IMR-90 (cell line): ENCODE measurements around the gene RNF2. TPM values are rescaled to one million over a fixed set of nuclear protein-coding genes. Genes with fewer than 3 reads are reported as not detected.

Experiments used
- ATAC-seq: fragments of 200-7000 bp; cut with Tn5 transposase; 2 replicates; pipeline ENCODE4 v1.9.1; 2020; ENCODE audit warnings: low read depth, mild to moderate bottlenecking, moderate library complexity
- BruUV-seq: library from RNA; stranded (reverse); fragments of 400-500 nt; replicated peaks from 2 replicates; lab custom pipeline; 2021; lab: Mats Ljungman, UMichigan
- CTCF ChIA-PET: fragments of 300-600 bp; formaldehyde crosslinking; extraction: SDS; loops from one replicate; lab custom pipeline; 2021; ENCODE audit warnings: antibody characterized with exemption; lab: Yijun Ruan, JAX
- POLR2A ChIA-PET: fragments of 300-600 bp; sonication (Branson Sonifier 250); formaldehyde crosslinking; loops from one replicate; lab custom pipeline; 2022; ENCODE audit warnings: antibody characterized with exemption; ENCODE audit not compliant: unreplicated experiment; lab: Charles Lee
- DNase-seq: peaks from one replicate; pipeline ENCODE4 v3.0.0; 2013
- H2AFZ ChIP-seq: replicated peaks from 2 replicates; pipeline ENCODE3; 2013; ENCODE audit warnings: low read length, mild to moderate bottlenecking; ENCODE audit not compliant: poor library complexity
- H2AK5ac ChIP-seq: 2 replicates; pipeline ENCODE4 v1.6.1; 2013; ENCODE audit warnings: low read depth, low read length, inconsistent platforms
- H2AK9ac ChIP-seq: replicated peaks from 2 replicates; pipeline ENCODE3; 2013; ENCODE audit warnings: mild to moderate bottlenecking, low read depth, low read length, moderate library complexity; ENCODE audit not compliant: poor library complexity
- H2BK120ac ChIP-seq: 2 replicates; pipeline ENCODE4 v1.6.1; 2013; ENCODE audit warnings: low read depth, low read length, inconsistent platforms
- H2BK15ac ChIP-seq: 3 replicates; pipeline ENCODE4 v1.6.1; 2013; ENCODE audit warnings: low read depth, low read length, inconsistent platforms
- H2BK20ac ChIP-seq: 2 replicates; pipeline ENCODE4 v1.6.1; 2013; ENCODE audit warnings: low read depth, mild to moderate bottlenecking, inconsistent platforms, low read length, moderate library complexity
- H2BK5ac ChIP-seq: 2 replicates; pipeline ENCODE4 v1.6.1; 2013; ENCODE audit warnings: mild to moderate bottlenecking, low read depth, low read length, inconsistent platforms; ENCODE audit not compliant: poor library complexity, severe bottlenecking
- H3K14ac ChIP-seq: replicated peaks from 2 replicates; pipeline ENCODE4 v1.6.1; 2013; ENCODE audit warnings: low read depth, low read length, inconsistent platforms
- H3K18ac ChIP-seq: 2 replicates; pipeline ENCODE4 v1.6.1; 2013; ENCODE audit warnings: low read depth, low read length, control low read depth
- H3K23ac ChIP-seq: 2 replicates; pipeline ENCODE4 v1.6.1; 2013; ENCODE audit warnings: low read depth, low read length, inconsistent platforms
- H3K27ac ChIP-seq: 2 replicates; pipeline ENCODE4 v1.5.1; 2013; ENCODE audit warnings: mild to moderate bottlenecking, control low read depth, low read length; ENCODE audit not compliant: insufficient read depth
- H3K27me3 ChIP-seq: 2 replicates; pipeline ENCODE4 v1.6.1; 2013; ENCODE audit warnings: low read length; ENCODE audit not compliant: control insufficient read depth, insufficient read depth
- H3K36me3 ChIP-seq: 2 replicates; pipeline ENCODE4 v1.6.1; 2013; ENCODE audit warnings: low read length, mixed read lengths; ENCODE audit not compliant: control insufficient read depth, insufficient read depth
- H3K4ac ChIP-seq: 2 replicates; pipeline ENCODE4 v1.6.1; 2013; ENCODE audit warnings: low read depth, low read length, inconsistent platforms
- H3K4me1 ChIP-seq: 2 replicates; pipeline ENCODE4 v1.6.1; 2013; ENCODE audit warnings: low read length, mixed read lengths; ENCODE audit not compliant: control insufficient read depth, insufficient read depth
- H3K4me2 ChIP-seq: 2 replicates; pipeline ENCODE4 v1.6.1; 2013; ENCODE audit warnings: low read depth, mild to moderate bottlenecking, control low read depth, low read length, moderate library complexity
- H3K4me3 ChIP-seq: 2 replicates; pipeline ENCODE4 v1.5.1; 2013; ENCODE audit warnings: low read depth, mild to moderate bottlenecking, control low read depth, low read length, moderate library complexity; ENCODE audit not compliant: insufficient read depth
- H3K56ac ChIP-seq: 2 replicates; pipeline ENCODE4 v1.6.1; 2013; ENCODE audit warnings: low read length, inconsistent platforms; ENCODE audit not compliant: insufficient read depth; ENCODE audit errors: extremely low read depth
- H3K79me1 ChIP-seq, 2 experiments: 2 replicates each; pipeline ENCODE4 v1.6.1; 2013; ENCODE audit warnings: low read length in 2 of 2, inconsistent platforms in 1 of 2, low read depth in 1 of 2
- H3K9ac ChIP-seq: 2 replicates; pipeline ENCODE4 v1.6.1; 2013; ENCODE audit warnings: low read depth, low read length, control low read depth
- H3K9me1 ChIP-seq: 2 replicates; pipeline ENCODE4 v1.6.1; 2013; ENCODE audit warnings: low read length, inconsistent platforms; ENCODE audit not compliant: insufficient read depth
- H3K9me3 ChIP-seq: 2 replicates; pipeline ENCODE4 v1.6.1; 2013; ENCODE audit warnings: low read length; ENCODE audit not compliant: control insufficient read depth, insufficient read depth
- H4K20me1 ChIP-seq: 2 replicates; pipeline ENCODE4 v1.6.1; 2013; ENCODE audit warnings: low read length, inconsistent platforms; ENCODE audit not compliant: insufficient read depth
- H4K5ac ChIP-seq: 2 replicates; pipeline ENCODE4 v1.6.1; 2013; ENCODE audit warnings: mild to moderate bottlenecking, low read depth, low read length, control low read depth
- H4K8ac ChIP-seq, 2 experiments: 2 replicates each; pipeline ENCODE4 v1.6.1; 2013; ENCODE audit warnings: low read depth in 2 of 2, low read length in 2 of 2, control low read depth in 1 of 2, inconsistent platforms in 1 of 2
- H4K91ac ChIP-seq: 2 replicates; pipeline ENCODE4 v1.6.1; 2013; ENCODE audit warnings: low read depth, low read length, inconsistent platforms; ENCODE audit not compliant: insufficient read depth
- BHLHE40 ChIP-seq: fragments of 150-350 bp; IDR thresholded peaks from 2 replicates; pipeline ENCODE4 v1.6.1; 2016; ENCODE audit warnings: mild to moderate bottlenecking, low read depth, low read length
- CEBPB ChIP-seq: IDR thresholded peaks from 2 replicates; pipeline ENCODE4 v1.6.1; 2012; ENCODE audit warnings: low read depth, low read length, improper control_type of control experiment
- CHD1 ChIP-seq: IDR thresholded peaks from 2 replicates; pipeline ENCODE4 v1.6.1; 2012; ENCODE audit warnings: low read depth, low read length, improper control_type of control experiment
- CTCF ChIP-seq: conservative IDR thresholded peaks from 2 replicates; pipeline ENCODE4 v1.5.1; 2012; ENCODE audit warnings: mild to moderate bottlenecking, low read depth, low read length, improper control_type of control experiment
- FOS ChIP-seq: fragments of 150-350 bp; IDR thresholded peaks from 2 replicates; pipeline ENCODE4 v1.6.1; 2016; ENCODE audit warnings: low read depth, low read length
- MAFK ChIP-seq: IDR thresholded peaks from 2 replicates; pipeline ENCODE4 v1.6.1; 2012; ENCODE audit warnings: low read depth, low read length, improper control_type of control experiment
- MAZ ChIP-seq: IDR thresholded peaks from 2 replicates; pipeline ENCODE4 v1.6.1; 2012; ENCODE audit warnings: low read depth, mild to moderate bottlenecking, low read length, improper control_type of control experiment, moderate library complexity, borderline replicate concordance
- MXI1 ChIP-seq: IDR thresholded peaks from 2 replicates; pipeline ENCODE4 v1.6.1; 2012; ENCODE audit warnings: low read depth, mild to moderate bottlenecking, low read length, moderate library complexity, borderline replicate concordance
- NFE2L2 ChIP-seq: fragments of 150-350 bp; IDR thresholded peaks from 2 replicates; pipeline ENCODE4 v1.6.1; 2016; ENCODE audit warnings: low read depth, mild to moderate bottlenecking, low read length
- POLR2A ChIP-seq: IDR thresholded peaks from 2 replicates; pipeline ENCODE4 v1.6.1; 2012; ENCODE audit warnings: mild to moderate bottlenecking, low read depth, low read length
- RAD21 ChIP-seq: IDR thresholded peaks from 2 replicates; pipeline ENCODE4 v1.6.1; 2012; ENCODE audit warnings: low read length, improper control_type of control experiment
- RCOR1 ChIP-seq: IDR thresholded peaks from 2 replicates; pipeline ENCODE4 v1.6.1; 2012; ENCODE audit warnings: mild to moderate bottlenecking, low read length, improper control_type of control experiment; ENCODE audit not compliant: insufficient replicate concordance
- RFX5 ChIP-seq: IDR thresholded peaks from 2 replicates; pipeline ENCODE4 v1.8.0; 2012; ENCODE audit warnings: low read depth, mild to moderate bottlenecking, low read length, moderate library complexity
- SMC3 ChIP-seq: fragments of 150-350 bp; IDR thresholded peaks from 2 replicates; pipeline ENCODE4 v1.6.1; 2016; ENCODE audit warnings: low read depth, mild to moderate bottlenecking, antibody characterized with exemption, low read length, moderate library complexity
- USF2 ChIP-seq: fragments of 150-350 bp; IDR thresholded peaks from 2 replicates; pipeline ENCODE4 v1.6.1; 2017; ENCODE audit warnings: mild to moderate bottlenecking, antibody characterized with exemption, low read length, low read depth
- WGBS, 2 experiments: methylation state at CpG; one replicate each; pipeline versions ENCODE4 v1.1.5 to v1.1.7; 2013; ENCODE audit warnings: missing lambda C conversion rate in 2 of 2; ENCODE audit not compliant: insufficient read length in 1 of 2; ENCODE audit errors: extremely low coverage in 2 of 2; 5-methylcytosine and 5-hydroxymethylcytosine counted together
- dilution Hi-C: fragments of 300-500 bp; cut with HindIII; formaldehyde crosslinking; loops from one replicate; pipeline ENCODE4 v1.14.3; 2018; ENCODE audit warnings: low sequenced_read_pairs; ENCODE audit not compliant: unreplicated experiment
- in situ Hi-C: fragments of 300-500 bp; cut with MboI; formaldehyde crosslinking; loops from 3 replicates; pipeline ENCODE4 v1.14.3; 2019; ENCODE audit warnings: low sequenced_read_pairs, inconsistent platforms, mixed read lengths
- intact Hi-C: fragments of 100-400 bp; cut with micrococcal nuclease; formaldehyde crosslinking; loops from 2 replicates; pipeline ENCODE4 v1.10.0; 2022
- polyA plus RNA-seq, 3 experiments: library from polyadenylated mRNA; depleted of rRNA; stranded (reverse); fragments of >200 nt; gene quantifications; 2 replicates each; pipeline ENCODE4 v1.2.3, GENCODE V29; 2012; ENCODE audit warnings: low replicate concordance in 1 of 3
- total RNA-seq: library from RNA; depleted of rRNA; stranded (reverse); fragments of >200 nt; gene quantifications from 2 replicates; pipeline ENCODE4 v1.2.3, GENCODE V29; 2012

RNF2 gene
- total and polyA plus RNA-seq, 2 of the 4 experiments (the other 2 are of a cell fraction) = 22.6 to 48.8 TPM

- in situ Hi-C loops (no loop called here), intact Hi-C loops (no loop called here), dilution Hi-C loops (no loop called here)
- H3K4me2 ChIP-seq = peak overlapping the region; percentile 38; the same call in 1 of the 2 replicates
- peak overlapping the region; percentile 22; the same call in 1 of the 3 replicates for H2BK15ac ChIP-seq
- no peak overlapping the region for H3K23ac ChIP-seq
- H3K27ac ChIP-seq = no peak overlapping the region
- peak overlapping the region; percentile 7 for H2AFZ ChIP-seq
- no peaks in the 10 kb centered on the region for H3K9me3 ChIP-seq
- no peak overlapping the region for H4K91ac ChIP-seq
- no peaks in the 10 kb centered on the region for H3K36me3 ChIP-seq
- DNase-seq (peak; percentile 94), ATAC-seq (peak; percentile 96)
- H4K5ac ChIP-seq = peak overlapping the region; percentile 56; the same call in 1 of the 2 replicates
- peak overlapping the region; percentile 58; the same call in 1 of the 2 replicates for H2BK20ac ChIP-seq
- H3K4me3 ChIP-seq = no peak overlapping the region
- H3K27me3 ChIP-seq = no peaks in the 10 kb centered on the region
- H3K18ac ChIP-seq = peak overlapping the region; percentile 34; the same call in 1 of the 2 replicates
- peak overlapping the region; percentile 68 for H2BK5ac ChIP-seq
- H2BK120ac ChIP-seq = 0 out of 2 replicates have a peak overlapping the region, but pooled peaks have one; percentile 74
- peaks cover 9% of the 10 kb centered on the region for H3K9me1 ChIP-seq
- H4K20me1 ChIP-seq = no peaks in the 10 kb centered on the region
- CTCF ChIA-PET = interaction anchor here (1.1 kb wide), 1 partner anchor 129 kb away, joined by 3 read pairs; no protein-coding TSS in a partner anchor
- no peak overlapping the region; the same call in 1 of the 2 replicates for H3K4ac ChIP-seq
- H3K14ac ChIP-seq = no peak overlapping the region
- no CpG with 5 or more reads among the region's 2 CpGs for WGBS, 2 experiments
- no TSS peak for BruUV-seq
- H3K56ac ChIP-seq = no peak overlapping the region
- H3K79me1 ChIP-seq = no peaks in the 10 kb centered on the region
- peaks cover 6% of the 10 kb centered on the region; the same call in 1 of the 2 replicates for H3K4me1 ChIP-seq
- 0 out of 2 replicates have a peak overlapping the region, but pooled peaks have one; percentile 22 for H2AK5ac ChIP-seq
- H4K8ac ChIP-seq = peak overlapping the region in 1 of 2 experiments; percentile 75; a peak in 2 of 4 replicates
- POLR2A ChIA-PET = interaction anchor here (0.9 kb wide), 1 partner anchor 24 kb away, joined by 8 read pairs; no protein-coding TSS in a partner anchor
- H3K9ac ChIP-seq = no peak overlapping the region
- no peak overlapping the region for H2AK9ac ChIP-seq
- TF ChIP-seq RFX5 (no peak), RCOR1 (no peak), USF2 (no peak), SMC3 (no peak), NFE2L2 (peak; percentile 58; the same call in 1 of the 2 replicates), BHLHE40 (no peak; the same call in 1 of the 2 replicates), MXI1 (no peak), RAD21 (no peak), CEBPB (peak; percentile 96), FOS (peak; percentile 98), MAFK (peak; percentile 32; the same call in 1 of the 2 replicates), MAZ (no peak), CHD1 (no peak), CTCF (no peak), POLR2A (no peak)
Measured at GRCh38 chr1:185017338-185017737, 28.0 kb upstream of the RNF2 start.
